Stimulated activated naive CD4-positive, alpha-beta T cell treated with Interleukin-2 at 50 U/mL for 16 hours (primary cell): ENCODE results near the gene CXCL1.

ENCODE experiments used
- DNase-seq: peaks from one replicate; lab custom pipeline; 2025; lab: John Stamatoyannopoulos, UW

CXCL1 gene

GRCh38 chr4:73852771-73853170 lies 16.4 kb upstream of the CXCL1 start:
- no peak for DNase-seq

GRCh38 chr4:73853246-73853704 lies 15.9 kb upstream of the CXCL1 start, which contains the start of gene PF4V1:
PF4V1 (plus strand) TSS chr4:73853296; CDS start chr4:73853363, 67 bp downstream.
- no peak for DNase-seq

GRCh38 chr4:73853718-73854473 lies 15.3 kb upstream of the CXCL1 start:
- DNase-seq, result no peak

- no peak for DNase-seq
These were observed 13.8 kb upstream of the CXCL1 start for GRCh38 chr4:73855406-73855805.

GRCh38 chr4:73856518-73856917 lies 12.7 kb upstream of the CXCL1 start:
- DNase-seq, result no peak

GRCh38 chr4:73859614-73860088 lies 9.5 kb upstream of the CXCL1 start:
- DNase-seq, result no peak

- no peak for DNase-seq
These were observed 9.0 kb upstream of the CXCL1 start for GRCh38 chr4:73860181-73860580.

- no peak for DNase-seq
These were observed 8.3 kb upstream of the CXCL1 start for GRCh38 chr4:73860917-73861316.

- no peak for DNase-seq
These were observed 6.9 kb upstream of the CXCL1 start for GRCh38 chr4:73862322-73862721.

- no peak for DNase-seq
These were observed 4.8 kb upstream of the CXCL1 start for GRCh38 chr4:73864365-73864764.

GRCh38 chr4:73864961-73865360 lies 4.2 kb upstream of the CXCL1 start:
- DNase-seq, result no peak

- DNase-seq, result no peak
These were observed 3.6 kb upstream of the CXCL1 start for GRCh38 chr4:73865431-73866096.

GRCh38 chr4:73866246-73866645 lies 2.9 kb upstream of the CXCL1 start:
- no peak for DNase-seq

GRCh38 chr4:73867783-73868182 lies 1.4 kb upstream of the CXCL1 start:
- DNase-seq, result no peak

- DNase-seq, result no peak
These were observed 725 bp upstream of the CXCL1 start for GRCh38 chr4:73868206-73869129.

- no peak for DNase-seq
These were observed 1.1 kb downstream of the CXCL1 start for GRCh38 chr4:73870260-73870659.

- no peak for DNase-seq
These were observed 1.6 kb downstream of the CXCL1 start for GRCh38 chr4:73870768-73871167.

GRCh38 chr4:73871511-73872310 lies 2.5 kb downstream of the CXCL1 start:
- DNase-seq, result no peak

GRCh38 chr4:73872316-73873108 lies 3.3 kb downstream of the CXCL1 start:
- DNase-seq, result no peak

GRCh38 chr4:73874386-73874785 lies 5.2 kb downstream of the CXCL1 start:
- no peak for DNase-seq

GRCh38 chr4:73875401-73875800 lies 6.2 kb downstream of the CXCL1 start:
- DNase-seq, result no peak
